NCI-H82 treated with DMSO at 0.1 percent for 48 hours (cell line): ENCODE data around the gene RAPGEF5.
A peak's percentile ranks its signal among the peaks of the same experiment; 100 is the strongest.

Source experiments
- DNase-seq: peaks from one replicate; lab custom pipeline; 2025; ENCODE audit not compliant: unreplicated experiment; lab: John Stamatoyannopoulos, UW

Gene RAPGEF5

GRCh38 chr7:22129166-22129565, 227.8 kb downstream of the RAPGEF5 start:
- no peak for DNase-seq

DNA sequence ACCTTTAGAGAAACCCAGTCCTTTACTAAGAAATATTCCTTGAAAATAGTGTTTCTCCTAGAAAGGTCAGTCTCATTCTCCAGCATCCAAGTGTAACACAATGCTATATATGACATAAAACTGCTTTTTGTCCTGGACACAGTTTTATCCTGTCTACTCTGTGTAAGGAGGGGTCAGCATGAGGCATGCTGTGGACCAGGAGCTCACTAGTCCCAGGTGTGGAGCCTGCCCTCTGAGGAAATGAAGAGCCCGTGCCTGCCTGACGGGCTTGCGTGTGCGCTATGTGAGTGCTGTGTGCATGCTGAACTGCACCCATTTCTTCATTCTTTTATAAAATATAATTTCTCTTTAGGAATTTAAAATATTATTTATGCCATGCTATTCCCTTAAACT, 228.4 kb downstream of the RAPGEF5 start:
- DNase-seq: no peak

GRCh38 chr7:22127835-22128527, 229.0 kb downstream of the RAPGEF5 start:
- DNase-seq: no peak

DNA sequence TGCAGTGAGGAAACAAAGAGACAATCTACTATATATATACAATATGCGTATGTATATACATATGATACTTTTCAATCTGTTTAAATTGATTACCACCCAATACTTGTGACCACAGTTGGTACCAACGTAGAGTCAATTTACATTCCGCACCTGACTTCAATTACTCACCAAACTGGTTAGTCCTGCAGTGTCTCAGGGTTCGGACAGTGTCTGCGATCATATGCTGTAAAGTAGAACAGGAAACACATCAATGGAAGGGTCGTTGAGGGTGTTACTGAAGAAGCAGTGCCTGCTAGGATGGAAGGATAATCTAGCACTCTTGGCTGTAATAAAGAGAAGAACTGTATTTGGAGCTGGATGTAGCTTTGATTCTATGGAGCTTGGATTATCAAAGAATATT, 231.5 kb downstream of the RAPGEF5 start:
- no peak for DNase-seq

DNA sequence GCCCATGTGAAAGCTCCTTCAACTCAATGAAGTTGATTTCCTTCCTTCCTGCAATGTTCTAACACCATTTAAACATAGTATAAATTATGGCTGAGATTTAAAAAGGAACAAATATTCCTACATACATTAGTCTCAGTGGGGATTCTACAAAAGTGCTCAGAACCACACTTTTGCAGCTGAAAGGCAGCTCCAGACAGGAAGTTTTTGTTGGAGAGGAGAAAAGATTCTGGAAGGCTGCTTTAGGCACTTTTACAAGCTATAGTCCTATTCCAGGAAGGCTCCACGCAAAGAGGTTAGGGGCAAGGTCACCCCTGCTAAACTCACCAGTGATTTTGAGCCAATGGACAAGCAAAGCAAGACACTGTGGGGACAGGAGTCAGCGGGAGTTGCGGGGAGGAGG, 232.0 kb downstream of the RAPGEF5 start:
- DNase-seq: no peak

- no peak for DNase-seq
These were observed 233.8 kb downstream of the RAPGEF5 start for GRCh38 chr7:22123139-22123538.

GRCh38 chr7:22121702-22122474, 235.1 kb downstream of the RAPGEF5 start:
- no peak for DNase-seq

DNA sequence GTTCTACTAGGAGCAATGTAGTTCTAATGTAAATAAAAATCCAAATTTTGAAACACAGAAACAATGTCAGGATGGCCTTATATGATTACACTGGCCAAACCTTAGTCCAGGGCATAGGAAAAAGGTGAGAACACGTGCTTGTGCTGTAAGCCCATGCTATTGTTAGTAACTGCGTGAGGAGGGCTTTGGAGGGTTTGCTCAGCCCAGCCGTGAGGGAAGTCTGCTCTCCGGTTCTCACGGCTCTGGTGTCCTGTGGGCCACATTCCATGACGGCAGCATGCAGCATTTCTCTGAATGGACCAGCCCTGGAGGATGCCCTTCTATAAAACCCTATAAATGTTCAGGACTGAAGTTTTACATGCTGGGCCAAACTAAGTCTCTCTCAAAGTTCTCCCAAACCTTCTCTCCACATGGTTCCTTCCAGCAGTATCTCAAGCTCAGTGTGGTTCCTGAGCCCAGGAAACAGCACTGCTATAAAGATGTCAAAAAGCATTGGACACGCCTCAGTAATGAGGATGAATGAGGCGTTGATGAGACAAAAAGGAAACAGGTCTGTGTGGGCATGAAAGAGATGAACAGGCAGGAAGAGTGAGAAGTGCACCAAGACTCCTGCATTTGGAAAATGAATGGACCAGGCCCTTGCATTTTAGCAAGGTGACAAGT, 236.4 kb downstream of the RAPGEF5 start:
- no peak for DNase-seq

DNA sequence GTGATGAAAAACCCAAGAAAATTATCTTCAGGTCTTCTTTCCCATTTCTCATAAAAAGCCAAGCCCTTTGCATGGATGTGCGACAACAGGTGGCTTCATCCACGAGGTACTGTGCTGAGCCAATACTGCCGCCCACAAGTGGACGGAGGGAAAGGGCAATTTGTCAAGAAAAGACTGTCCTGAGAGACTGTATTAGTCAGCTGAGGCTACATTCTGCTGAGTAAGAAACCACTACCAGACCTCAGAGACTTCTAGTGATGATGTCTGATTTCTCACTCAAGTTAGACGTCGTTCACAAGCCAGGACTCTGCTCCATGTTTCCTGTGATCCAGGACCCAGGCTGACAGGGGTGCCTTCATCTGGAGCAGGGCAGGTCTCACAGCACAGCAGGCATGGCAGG, 239.7 kb downstream of the RAPGEF5 start:
- no peak for DNase-seq

GRCh38 chr7:22116451-22117030, 240.4 kb downstream of the RAPGEF5 start:
- DNase-seq: no peak

DNA sequence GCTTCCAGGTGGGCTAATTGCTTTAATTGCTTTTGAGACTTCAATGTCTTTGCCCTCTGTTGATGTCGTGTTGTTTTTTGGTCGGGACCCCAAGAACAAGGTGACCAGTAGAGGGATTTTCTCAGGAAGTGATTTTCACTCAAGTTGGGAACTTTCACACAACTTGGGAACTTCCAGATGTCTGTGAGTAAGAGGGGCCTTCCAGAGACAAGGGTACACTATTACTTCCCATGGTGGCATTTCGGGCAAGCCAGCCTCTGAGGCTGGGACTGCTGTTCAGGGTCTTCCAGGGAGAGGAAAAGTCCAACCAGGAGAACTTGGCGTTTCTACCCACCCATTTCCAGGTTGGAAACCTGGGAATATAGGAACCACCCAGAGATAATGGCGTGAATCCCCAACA, 241.3 kb downstream of the RAPGEF5 start:
- no peak for DNase-seq

DNA sequence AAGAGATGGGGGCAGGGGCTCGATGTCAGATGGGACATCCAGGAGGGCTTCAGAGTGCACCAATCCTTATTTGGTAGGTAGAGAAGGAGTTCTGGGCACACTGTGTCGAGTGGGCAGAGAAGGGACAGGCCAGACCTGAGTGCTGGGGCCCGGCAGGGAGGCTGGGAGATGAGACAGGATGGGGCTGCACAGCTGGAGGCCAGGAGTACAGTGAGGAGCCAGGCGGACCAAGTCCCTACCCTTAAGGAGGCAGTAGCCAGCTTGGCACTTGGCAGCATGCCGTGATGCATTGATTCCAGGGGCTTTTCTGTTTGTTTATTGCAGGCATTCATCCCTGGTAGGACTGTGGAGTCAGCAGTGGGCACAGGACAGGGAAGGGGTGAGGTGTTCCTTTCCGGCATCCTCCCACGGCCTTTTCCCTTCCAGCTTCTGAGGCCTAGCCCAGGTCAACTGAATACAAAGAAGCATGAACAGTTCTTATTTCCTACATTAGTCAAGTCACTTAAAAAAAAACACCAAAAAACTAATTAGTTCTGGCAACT, 242.4 kb downstream of the RAPGEF5 start:
- no peak for DNase-seq

DNA sequence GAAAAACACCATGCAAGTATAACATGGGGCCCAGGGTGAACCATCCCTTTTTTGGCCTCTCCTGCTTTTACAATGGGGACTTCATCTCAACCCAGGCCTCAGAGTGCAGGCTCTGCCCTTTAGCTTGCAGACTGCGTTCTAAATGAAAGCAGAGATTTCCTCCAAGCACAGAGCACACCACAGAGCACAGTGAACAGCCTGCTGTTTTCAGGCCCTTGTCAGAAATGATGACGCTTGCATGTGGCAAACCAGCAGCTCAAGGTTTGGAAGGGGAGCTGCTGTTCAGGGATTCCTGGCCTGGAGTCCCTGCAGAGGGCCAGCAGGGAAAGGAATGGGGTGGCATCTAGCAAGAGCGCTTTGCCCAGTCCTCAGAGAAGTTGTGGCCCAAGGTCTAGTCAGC, 243.9 kb downstream of the RAPGEF5 start:
- DNase-seq: no peak

DNA sequence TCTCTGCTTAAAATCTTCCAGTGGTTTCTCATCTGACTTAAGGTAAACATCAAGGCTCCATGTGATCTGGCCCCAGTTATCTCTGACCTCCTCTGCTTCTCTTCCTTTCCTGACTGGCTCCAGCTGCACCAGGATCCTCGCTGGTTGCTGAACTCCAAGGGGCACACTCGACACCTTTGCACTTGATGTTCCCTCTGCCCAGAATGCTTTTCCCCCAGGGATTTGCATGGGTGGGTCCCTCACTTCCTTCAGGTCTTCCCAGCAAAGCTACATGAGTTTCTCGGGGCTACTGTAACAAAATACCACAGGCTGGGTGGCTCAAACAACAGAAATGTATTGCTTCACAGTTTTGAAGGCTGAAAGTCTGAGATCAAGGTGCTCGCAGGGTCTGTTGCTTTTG, 245.3 kb downstream of the RAPGEF5 start:
- DNase-seq: no peak

DNA sequence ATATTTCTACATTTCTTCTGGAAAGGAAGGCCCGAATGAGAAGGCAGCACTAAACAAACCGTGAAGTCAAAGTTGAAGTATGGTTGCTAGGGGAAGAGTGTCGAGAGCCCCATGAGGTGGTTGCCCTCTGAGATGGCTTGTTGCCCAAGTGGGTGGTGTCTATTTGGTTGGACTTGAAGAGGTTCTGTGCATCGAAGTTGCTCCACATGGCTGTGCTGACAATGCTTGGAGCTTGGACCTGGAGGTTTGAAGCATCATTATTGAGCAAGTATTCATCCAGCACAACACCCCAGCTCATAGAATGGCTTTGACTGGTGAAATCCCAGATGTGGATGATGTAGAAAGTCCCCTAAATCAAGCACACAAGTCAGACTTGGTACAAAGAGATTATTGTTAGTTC, 246.1 kb downstream of the RAPGEF5 start:
- no peak for DNase-seq

DNA sequence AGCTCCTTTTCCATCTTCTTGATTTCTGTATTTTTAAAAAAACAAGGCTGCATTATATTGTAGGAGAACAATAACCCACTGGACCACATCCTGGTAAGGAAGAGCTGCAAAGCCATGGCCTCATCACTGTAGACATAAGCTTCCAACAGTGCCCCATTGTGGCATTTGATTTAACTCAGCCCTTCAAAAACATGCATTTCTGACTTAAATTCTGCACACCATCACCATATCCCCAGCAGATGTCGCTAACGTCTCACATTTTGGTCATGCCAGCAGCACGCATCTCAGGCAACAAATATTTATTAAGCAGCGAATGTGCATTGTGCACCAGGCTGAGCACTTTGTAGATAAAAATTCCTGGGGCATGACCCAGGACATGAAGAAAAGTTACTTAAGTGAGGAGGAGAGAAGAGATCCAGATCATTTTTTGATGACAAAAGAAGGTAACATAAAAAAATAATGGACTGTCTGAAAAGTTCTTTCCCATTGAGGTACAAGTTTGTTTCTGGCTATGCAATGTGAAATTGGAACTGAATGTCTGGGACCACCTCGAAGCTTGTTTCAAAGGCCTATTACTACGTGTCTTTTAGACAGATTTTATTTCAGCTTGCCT, 246.6 kb downstream of the RAPGEF5 start:
- peak; percentile 60 for DNase-seq

DNA sequence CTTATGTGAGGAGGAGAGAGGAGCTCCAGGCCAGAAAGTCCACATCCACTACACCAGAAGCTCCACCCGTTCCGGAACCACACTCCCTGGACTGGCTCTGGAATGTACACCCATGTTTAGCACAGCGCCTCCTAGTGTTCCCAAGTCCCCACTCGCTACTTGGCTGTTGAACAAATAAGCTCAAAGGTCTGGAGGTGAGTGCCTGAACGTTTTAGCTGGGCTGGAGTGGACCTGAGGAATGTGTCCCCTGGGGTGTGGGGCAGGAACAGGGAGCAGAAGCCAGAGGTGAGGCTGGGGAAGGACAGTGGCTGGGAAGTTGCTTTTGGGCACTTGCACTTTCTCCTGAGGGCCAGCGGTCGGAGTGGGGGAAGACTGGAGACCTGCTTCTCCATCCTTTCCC, 247.2 kb downstream of the RAPGEF5 start:
- no peak for DNase-seq

GRCh38 chr7:22108151-22108845, 248.7 kb downstream of the RAPGEF5 start:
- no peak for DNase-seq

- no peak for DNase-seq
These were observed 251.4 kb downstream of the RAPGEF5 start for GRCh38 chr7:22105550-22105949.
